Inflammatory macrophage treated with lipopolysaccharide for 4 hours (primary cell): Measurements from ENCODE around the gene CNTROB.

Experiments
- DNase-seq: peaks from one replicate; pipeline ENCODE4 v3.0.0-alpha.2; 2020

Gene CNTROB

DNA sequence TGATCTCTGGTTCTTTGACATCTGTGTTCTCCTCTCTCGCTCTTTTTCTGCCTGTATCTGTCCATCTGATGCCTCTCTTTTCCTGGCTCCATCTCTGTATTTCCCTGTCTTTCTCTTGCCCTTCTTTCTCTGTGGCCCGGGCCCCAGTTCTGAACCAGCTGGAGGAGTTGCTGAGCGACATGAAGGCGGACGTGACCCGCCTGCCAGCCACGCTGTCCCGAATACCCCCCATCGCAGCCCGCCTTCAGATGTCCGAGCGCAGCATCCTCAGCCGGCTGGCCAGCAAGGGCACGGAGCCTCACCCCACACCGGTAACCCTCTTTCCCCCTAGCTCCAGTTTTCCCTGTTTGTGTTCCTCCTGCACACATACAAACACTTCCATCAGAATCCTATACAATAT is 21.7 kb upstream of the CNTROB start:
- DNase-seq: no peak

DNA sequence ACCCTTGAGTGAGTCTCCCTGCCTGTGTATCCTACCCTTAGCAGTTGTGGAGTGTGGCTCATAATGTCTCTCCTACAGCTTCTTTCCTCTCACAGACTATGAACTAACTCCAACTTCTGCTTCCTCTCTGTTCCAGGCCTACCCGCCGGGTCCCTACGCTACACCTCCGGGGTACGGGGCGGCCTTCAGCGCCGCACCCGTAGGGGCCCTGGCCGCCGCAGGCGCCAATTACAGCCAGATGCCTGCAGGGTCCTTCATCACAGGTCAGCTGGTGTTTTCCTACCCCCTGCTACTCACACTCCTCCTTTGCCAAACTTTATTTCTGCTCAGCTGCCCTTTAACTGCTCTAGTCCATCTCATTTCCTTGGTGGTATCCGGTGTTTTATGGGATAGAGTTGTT is 21.3 kb upstream of the CNTROB start:
- DNase-seq: peak; percentile 49

DNA sequence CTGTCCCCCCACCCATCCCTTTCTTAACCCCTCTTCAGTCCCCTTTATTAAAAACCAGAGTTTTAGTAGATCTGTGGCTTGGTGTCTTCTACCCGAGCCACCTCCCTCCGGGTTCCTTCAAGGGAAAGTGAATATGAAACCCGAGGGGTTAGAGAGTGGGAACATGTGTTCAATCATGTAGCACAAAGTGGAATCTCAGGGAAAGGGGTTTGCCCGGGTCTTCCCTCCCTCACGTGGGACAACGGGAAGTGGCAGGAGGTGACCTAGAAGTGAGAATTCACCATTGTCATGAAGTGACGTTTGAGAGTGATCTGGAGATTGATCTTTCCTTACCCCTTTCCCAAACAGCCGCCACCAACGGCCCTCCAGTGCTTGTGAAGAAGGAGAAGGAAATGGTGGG is 20.9 kb upstream of the CNTROB start:
- DNase-seq: peak; percentile 82

DNA sequence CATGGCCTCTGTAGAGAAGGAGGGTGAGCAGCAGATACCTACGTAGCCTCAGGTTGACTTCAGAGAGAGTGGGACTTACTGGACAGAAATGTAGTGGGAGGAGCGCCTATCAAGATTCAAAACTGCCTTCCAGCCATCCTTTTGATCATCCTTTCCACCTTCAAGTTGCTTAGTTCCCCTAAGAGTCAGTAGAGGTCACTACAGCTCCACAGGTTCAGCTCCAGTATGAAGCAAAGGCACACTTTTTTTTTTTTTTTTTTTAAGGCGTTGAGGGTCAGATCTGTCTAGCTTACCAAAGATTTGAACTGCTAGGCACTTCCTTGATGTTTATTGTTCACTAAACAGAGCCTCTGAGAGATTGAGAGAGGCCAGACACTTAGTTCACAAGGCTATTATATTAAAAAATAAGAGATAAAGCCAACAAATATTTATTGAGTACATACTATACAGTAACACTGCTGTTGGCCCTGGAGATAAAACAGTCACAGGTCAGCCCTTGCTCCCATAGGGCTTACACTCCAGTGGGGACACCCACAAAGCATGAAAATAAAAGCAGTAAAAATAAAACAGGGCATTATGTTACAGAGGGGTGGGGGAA is 19.0 kb upstream of the CNTROB start:
- DNase-seq: peak; percentile 84

DNA sequence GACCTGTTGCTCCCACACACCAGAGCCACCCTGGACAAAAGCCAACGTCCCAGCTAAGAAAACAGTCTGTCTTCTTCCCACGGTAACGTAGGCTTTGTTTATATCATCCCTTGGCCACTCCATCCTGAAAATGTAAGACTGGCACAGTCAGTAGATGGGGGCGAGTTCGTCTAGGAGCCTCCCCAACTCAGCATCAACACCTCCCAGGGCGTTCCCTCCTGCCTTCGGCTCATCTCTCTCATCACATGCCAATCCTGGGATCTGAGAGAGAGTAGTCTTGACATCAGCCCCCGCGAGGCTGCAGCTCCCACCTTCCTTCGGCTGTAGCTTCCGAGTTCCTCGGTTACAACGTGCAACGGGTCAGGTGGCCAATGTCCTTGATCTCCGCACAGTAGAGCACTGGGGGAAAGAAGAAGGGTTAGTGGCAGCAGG is 16.8 kb upstream of the CNTROB start:
- peak; percentile 36 for DNase-seq

DNA sequence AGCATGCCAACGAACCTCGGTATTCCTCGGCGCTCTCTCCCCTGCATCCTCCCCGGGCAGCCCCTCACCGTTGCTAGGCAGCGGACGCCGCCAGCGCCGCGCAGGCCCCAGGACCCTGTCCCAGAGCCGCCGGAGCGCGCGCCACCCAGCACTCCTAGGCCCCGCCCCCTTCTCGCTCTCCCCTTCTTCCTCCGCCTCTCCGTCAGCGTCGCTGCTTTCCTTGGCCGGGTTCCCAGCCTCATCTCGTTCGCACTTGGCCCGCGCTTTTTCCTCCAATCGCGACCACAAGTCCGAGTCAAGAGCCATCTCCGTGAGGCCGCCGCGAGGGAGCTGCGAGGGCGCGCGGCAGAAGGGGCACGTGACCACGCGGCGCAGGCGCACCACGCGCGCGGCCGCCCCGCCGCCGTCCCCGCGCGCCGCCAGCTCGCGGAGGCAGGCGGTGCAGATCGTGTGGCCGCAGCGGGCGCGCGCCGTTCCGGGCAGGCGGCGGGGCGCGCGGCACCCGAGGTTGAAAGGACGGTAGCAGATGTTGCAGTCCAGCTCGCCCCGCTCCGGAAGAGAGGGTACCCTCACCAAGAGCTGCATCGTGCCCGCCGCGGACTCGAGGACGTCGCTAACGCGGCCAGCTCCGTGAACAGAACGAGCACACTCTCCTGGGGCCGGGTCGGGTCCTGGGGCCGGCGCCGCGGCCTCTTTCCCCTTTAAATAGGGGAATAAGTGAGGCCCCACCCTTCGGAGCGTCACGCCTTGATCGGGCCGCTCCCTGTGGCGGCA is 16.2 kb upstream of the CNTROB start, which contains the start of gene RNF227:
Gene RNF227 (minus strand): TSS at position 679 of the 774 bp plus-strand sequence. CDS start 94 bp downstream, at position 585.
- DNase-seq: peak; percentile 79

DNA sequence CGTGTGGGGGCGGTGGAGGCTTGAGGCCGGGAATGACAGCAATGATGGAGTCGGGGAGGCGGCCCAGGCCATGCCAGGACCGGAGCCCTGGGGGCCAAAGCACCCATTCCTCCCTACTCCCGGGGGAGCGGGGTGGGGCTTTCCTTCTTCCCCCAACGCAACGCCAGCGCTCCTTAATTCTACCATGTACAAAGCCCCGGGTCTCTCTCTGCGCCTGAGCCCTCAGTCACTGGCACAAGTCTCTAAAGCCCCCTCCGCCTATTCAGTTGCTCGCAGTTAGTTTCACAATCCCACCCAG is 15.7 kb upstream of the CNTROB start:
- DNase-seq: no peak

DNA sequence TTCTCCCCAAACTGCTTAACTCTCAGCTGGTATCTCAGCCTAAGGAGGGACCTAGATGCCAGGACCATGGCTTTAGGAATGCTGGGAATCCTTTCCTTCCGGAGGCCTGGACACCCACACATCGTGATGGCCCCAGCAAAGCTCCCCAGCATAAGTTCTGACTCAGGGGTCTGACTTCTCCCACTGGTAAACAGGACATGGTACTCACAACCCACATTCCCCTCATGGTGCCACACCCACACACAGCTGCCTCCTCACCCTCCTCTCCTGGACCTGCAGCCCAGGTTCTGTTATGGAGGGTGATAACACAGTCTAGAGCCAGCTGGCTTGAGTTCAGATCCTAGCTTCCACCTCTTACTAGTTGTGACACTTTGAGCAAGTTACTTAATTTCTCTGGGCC is 15.2 kb upstream of the CNTROB start:
- DNase-seq: no peak

DNA sequence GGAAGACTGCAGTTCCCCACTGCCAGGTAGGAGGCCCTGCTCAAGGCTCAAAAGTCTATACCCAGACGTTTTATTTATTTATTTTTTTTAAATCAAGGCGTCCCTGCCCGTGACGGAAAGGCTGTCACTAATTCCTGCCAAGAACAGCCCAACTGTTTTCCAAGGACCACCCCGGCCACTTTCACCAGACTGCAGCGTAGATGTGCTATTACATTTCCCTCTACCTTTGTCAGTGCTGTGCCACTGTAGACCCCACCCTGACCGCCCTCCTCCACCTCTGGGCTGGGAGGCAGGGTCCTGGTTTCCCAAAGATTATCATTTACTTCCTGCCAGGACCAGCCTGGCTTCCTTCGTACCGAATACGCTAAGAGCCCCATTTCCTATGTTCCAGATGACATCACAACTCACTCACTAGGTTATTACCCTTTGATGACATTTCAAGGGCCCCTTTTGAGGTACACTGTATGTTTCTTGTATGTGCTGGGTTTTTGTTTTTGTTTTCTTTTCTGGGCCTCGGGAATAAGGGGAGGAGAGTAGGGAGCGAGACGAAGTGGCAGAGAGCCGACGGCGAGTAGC is 9.6 kb upstream of the CNTROB start:
- DNase-seq: peak; percentile 15

DNA sequence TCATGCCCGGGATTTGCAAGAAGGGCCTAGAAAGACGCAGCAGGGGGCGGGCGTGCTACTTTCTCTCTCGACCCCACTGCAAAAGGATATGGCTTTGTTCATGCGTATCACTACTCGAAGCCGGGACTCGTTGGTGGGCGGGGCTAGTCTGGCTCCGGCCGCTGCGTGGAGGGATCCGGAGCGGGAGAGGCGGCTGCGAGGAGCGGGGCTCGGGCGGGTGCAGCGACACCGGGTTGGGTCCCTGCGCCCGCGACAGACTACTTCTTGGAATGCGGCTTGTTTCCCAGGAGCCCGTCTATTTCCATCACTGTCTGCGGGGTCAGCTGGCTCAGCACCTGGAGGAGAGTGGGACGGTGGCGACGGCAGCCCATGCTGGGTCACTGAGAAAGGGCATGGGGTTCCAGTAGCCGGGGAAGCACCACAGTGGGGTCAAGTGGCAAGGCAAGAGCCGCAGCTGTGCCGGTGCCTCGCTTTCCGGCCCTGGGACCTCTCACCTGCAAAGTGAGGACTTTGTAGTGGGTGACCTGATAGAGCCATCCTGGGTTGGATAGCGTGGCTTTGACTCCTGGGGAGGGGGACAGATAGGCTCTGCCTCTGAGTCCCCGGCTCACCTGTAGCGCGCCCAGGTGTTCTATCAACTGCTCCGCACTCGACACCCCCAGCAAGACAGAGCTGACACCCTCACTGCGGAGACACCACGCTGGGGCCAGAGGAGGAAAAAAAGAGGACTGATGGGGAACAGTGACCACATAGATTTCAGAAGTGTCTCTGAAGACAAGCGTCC is 9.0 kb upstream of the CNTROB start:
- DNase-seq: peak; percentile 60

DNA sequence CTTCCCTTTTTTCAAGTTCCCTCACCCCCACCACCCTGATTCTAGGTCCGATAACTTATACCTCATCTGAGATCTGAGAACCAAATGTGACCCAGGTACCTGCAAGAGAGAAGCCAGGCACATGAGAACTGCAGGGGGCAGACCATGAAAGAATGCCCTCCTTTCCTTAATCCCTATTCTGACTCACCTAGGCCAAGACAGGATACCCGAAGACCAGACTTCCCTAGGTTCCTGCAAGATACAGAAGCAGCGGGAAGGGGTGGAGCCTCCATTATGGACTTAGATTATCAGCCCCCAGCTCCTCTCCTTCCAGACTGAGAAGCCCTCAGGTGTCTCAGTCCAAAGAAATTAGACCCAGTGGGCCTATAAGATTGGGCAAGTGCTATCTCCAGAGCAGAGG is 4.4 kb upstream of the CNTROB start:
- no peak for DNase-seq

DNA sequence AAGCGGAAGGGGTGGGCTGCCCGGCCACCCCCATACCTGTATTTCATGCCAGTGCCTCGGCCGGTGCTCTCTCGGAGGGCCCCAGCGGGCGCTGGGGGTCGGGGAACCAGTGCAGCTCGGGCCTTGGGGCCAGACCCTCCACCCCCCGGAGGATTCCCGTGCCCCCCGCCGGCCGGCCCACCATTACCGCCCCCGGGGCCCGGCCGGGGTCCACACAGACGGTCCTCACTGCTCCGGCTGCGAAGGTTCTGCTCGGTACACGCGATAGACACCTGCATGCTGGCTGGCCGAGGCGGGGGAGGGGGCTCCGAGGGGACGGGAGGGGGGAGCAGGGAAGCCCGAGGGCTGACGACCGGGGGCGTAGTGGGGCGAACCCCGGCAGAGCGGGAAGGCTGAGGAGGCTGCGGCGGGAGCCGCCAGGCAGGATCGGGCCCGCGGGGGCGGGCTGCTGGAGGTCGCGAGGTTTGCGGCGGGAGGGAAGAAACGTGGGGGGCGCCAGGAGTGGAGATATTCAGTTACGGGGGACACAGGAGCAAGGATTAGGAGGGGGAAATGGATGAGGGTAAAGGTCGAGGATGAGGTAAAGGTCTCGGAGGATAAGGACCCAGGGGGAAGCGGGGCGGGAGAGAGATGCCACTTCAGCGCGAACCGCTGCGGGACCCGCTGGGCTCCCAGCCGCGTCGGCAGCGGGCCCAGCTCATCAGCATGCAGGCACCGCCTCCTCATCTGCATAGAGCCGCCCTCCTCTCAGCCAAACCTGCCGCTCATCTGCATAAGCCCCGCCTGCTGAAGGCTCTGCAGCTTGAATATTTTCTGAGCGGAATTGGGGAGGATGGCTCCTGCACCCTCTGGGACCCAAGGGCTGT is 2.6 kb upstream of the CNTROB start, which contains the start of gene KCNAB3:
Gene KCNAB3 (minus strand): TSS at position 699 of the 866 bp plus-strand sequence. CDS start 421 bp downstream, at position 278.
- no peak for DNase-seq

DNA sequence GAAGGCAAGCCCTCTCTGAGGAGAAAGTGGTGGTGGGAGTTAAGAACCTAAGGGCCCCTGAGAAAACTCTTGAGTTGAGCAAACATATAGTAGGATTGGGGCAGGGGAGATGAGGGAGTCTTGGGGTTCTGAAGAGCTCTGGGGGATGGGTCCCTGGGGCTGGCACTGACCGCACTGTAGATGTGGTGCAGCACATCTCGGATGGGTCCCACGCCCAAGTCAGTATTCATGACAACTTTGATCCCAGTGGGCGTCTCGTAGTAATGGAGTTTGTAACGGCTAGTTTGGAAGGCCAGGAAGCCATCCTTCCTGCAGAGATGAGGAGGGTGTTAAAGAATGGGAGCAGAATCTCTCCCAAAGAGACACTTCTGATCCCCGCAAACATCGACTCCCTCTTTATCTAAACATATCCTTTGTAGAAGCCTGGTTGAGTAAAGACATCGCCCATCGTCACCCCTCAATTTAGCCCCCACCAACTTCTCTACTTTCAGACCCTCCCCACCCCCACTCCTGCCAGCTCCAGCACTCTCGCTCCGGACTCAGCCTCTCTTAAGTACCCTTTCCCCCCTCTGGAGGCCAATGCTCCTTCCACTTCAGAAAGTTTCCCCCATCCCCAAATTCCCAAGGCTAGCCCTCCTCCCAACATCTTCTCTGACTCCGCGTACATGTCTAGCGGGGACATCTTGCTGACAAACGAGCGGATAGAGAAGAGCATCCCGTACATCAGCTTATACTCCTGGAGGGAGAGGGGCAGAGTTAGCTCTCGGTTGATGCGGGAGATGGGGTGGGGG is 970 bp upstream of the CNTROB start:
- no peak for DNase-seq

DNA sequence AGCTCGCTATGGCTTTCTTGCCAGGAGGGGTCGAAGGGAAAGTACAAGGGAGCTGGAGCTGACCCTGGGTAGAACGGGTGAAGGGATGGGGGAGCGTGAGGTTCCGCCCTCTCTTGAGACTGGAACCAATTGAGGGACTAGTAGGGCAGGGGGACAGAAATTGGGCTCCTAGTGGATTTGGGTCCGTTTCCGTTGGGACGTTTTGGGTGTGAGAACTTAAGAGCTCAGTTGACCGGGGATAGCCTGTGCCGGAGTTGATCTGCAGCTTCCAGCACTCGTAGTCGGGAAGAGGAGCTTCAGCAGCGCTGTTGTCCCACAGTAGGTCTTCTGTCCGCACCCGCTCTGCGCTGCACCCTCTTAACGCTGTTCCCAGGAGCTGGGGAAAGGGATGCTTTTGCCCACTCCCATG is 481 bp downstream of the CNTROB start:
- peak; percentile 44 for DNase-seq

DNA sequence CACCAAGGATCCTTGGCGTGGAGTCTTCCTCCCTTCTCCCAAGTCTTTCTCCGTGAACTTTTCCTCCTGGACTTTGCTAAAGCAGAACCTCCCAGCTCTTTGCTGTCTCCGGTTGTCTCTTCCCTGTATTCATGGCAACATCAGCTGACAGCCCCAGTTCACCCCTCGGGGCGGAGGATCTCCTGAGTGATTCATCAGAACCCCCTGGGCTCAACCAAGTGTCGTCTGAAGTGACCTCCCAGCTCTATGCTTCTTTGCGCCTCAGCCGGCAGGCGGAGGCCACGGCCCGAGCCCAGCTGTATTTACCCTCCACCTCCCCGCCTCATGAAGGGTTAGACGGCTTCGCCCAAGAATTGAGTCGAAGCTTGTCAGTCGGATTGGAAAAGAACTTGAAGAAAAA is 943 bp downstream of the CNTROB start:
- DNase-seq: peak; percentile 74

DNA sequence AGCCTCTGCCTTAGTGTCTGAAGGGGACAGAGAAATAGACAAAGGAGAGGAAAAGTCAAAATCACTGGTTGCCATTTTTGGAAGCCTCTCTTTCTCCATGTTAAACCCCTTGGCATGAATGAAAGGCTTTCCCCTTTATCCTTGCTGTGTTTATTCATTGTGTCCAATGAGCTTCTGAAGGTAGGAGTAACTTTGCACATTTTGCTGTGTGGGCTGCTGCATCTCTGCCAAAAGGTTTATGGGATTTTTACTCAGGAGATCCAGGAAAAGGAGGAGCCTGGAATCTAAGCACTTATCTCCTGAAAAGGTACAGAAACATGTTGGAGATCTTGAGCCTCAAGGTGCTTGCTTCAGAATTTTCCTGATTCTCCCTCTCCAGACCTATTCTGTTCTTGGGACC is 3.9 kb downstream of the CNTROB start:
- DNase-seq: no peak

DNA sequence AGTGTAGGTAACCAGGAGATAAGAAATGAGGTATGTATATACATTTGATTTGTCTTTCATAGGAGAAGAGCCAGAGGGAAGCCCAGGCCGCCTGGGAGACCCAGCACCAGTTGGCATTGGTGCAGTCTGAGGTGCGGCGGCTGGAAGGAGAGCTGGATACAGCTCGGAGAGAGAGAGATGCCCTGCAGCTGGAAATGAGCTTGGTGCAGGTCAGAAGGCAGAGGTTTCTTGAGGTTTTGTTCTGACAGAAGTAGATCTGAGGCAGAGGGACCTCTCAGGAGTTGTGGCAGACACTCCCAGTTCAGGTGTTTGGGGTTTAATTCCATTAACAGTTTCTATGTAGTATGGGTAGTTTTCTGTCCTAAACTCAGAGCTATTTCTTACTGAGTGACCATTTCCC is 8.0 kb downstream of the CNTROB start:
- DNase-seq: no peak

DNA sequence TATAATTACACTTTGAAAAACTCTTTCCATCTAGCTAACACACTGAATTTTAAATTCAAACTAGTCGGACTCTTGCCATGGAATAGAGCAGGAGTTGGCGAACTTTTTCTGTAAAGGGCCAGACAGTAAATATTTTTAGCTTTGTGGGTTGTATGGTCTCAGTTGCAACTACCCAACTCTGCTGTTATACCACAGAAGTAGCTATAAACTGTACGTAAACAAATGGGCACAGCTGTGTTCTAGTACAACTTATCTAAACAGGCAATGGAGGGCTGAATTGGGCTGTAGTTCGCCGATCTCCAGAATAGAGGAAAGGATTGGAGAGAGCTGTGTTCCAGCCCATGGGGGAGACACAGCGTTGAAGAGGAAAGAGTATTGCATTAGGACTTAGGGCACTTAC is 8.7 kb downstream of the CNTROB start:
- no peak for DNase-seq

DNA sequence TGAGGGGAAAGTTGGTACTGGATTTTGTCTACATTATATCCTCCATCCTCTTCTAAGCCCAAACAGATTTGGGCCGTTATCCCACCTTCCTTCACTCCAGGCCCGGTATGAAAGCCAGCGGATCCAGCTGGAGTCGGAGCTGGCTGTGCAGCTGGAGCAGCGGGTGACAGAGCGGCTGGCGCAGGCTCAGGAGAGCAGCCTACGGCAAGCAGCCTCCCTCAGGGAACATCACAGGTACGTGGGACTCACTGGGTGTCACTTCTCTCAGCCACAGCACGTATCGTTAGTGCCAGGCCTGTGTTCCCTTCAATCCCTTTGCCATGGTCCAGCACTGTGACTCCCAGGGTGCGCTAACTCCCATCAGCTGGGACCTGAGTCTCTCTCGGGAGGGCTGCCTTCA is 11.3 kb downstream of the CNTROB start:
- no peak for DNase-seq

DNA sequence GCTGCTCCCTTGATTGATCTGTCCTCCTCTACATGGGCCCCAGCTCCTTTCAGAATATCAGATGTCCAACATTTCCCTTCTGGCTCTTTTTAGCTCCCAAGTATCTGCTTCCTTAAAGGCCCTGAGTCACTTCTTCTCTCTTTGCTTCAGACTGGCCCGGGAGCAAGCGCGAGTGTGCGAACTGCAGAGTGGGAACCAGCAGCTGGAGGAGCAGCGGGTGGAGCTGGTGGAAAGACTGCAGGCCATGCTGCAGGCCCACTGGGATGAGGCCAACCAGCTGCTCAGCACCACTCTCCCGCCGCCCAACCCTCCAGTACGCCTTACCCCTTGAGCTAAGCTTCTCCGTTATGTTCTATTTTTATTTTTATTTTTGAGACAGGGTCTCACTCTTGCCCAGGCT is 12.3 kb downstream of the CNTROB start:
- no peak for DNase-seq

DNA sequence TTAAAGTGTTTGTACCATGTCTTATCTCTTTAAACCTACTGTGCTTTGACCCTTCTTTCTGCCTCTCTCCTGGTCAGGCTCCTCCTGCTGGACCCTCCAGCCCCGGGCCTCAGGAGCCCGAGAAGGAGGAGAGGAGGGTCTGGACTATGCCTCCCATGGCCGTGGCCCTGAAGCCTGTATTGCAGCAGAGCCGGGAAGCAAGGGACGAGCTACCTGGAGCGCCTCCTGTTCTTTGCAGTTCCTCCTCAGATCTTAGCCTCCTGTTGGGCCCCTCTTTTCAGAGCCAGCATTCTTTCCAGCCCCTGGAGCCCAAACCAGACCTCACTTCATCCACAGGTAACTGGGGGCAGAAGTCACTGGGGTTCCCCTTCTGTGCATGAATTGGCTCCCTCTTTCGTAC is 13.6 kb downstream of the CNTROB start:
- DNase-seq: no peak

DNA sequence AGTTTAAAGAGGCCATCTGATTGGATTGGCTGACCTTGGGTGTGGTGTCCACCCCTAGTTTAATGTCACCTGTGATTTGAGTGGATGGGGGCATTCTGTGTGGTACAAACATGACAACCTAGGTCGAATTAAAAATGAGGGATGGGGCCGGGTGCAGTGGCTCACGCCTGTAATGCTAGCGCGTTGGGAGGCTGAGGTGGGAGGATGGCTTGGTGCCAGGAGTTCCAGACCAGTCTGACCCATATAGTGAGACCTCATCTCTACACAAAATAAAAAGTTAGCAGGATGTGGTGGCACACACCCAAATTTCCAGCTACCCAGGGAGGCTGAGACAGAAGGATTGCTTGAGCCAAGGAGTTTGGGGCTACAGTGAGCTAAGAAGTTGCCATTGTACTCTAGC is 14.4 kb downstream of the CNTROB start:
- no peak for DNase-seq
